ENCODE data around the gene TRMT2B.

GRCh38 chrX:101028562-101028961 lies 23.3 kb downstream of the TRMT2B start:
- TF ChIP-seq, protein P1, sequence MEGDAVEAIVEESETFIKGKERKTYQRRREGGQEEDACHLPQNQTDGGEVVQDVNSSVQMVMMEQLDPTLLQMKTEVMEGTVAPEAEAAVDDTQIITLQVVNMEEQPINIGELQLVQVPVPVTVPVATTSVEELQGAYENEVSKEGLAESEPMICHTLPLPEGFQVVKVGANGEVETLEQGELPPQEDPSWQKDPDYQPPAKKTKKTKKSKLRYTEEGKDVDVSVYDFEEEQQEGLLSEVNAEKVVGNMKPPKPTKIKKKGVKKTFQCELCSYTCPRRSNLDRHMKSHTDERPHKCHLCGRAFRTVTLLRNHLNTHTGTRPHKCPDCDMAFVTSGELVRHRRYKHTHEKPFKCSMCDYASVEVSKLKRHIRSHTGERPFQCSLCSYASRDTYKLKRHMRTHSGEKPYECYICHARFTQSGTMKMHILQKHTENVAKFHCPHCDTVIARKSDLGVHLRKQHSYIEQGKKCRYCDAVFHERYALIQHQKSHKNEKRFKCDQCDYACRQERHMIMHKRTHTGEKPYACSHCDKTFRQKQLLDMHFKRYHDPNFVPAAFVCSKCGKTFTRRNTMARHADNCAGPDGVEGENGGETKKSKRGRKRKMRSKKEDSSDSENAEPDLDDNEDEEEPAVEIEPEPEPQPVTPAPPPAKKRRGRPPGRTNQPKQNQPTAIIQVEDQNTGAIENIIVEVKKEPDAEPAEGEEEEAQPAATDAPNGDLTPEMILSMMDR (conservative IDR thresholded peaks at IDR 0.05; ENCODE audit: low read depth in 2 of 2) = no peak
- TF ChIP-seq POLR2AphosphoS5 (IDR thresholded peaks at IDR 0.05; ENCODE audit: low read depth) (no peak), EZH2 (IDR thresholded peaks at IDR 0.05; ENCODE audit: low read depth, unreplicated experiment) (no peak), EZH2phosphoT487 (IDR thresholded peaks at IDR 0.05; ENCODE audit: unreplicated experiment) (no peak), JUNB (IDR thresholded peaks at IDR 0.05; ENCODE audit: unreplicated experiment) (no peak), ZNF462 (CRISPR knock-in tag; IDR thresholded peaks at IDR 0.05) (no peak), ZNF331 (CRISPR knock-in tag; IDR thresholded peaks at IDR 0.05; ENCODE audit: low read depth) (no peak), CREB1 (CRISPR knock-in tag; IDR thresholded peaks at IDR 0.05; ENCODE audit: low read depth) (no peak), STAT1 (IDR thresholded peaks at IDR 0.05; ENCODE audit: unreplicated experiment) (no peak), NANOG (IDR thresholded peaks at IDR 0.05; ENCODE audit: borderline replicate concordance) (no peak)
- TF ChIP-seq, protein P2, sequence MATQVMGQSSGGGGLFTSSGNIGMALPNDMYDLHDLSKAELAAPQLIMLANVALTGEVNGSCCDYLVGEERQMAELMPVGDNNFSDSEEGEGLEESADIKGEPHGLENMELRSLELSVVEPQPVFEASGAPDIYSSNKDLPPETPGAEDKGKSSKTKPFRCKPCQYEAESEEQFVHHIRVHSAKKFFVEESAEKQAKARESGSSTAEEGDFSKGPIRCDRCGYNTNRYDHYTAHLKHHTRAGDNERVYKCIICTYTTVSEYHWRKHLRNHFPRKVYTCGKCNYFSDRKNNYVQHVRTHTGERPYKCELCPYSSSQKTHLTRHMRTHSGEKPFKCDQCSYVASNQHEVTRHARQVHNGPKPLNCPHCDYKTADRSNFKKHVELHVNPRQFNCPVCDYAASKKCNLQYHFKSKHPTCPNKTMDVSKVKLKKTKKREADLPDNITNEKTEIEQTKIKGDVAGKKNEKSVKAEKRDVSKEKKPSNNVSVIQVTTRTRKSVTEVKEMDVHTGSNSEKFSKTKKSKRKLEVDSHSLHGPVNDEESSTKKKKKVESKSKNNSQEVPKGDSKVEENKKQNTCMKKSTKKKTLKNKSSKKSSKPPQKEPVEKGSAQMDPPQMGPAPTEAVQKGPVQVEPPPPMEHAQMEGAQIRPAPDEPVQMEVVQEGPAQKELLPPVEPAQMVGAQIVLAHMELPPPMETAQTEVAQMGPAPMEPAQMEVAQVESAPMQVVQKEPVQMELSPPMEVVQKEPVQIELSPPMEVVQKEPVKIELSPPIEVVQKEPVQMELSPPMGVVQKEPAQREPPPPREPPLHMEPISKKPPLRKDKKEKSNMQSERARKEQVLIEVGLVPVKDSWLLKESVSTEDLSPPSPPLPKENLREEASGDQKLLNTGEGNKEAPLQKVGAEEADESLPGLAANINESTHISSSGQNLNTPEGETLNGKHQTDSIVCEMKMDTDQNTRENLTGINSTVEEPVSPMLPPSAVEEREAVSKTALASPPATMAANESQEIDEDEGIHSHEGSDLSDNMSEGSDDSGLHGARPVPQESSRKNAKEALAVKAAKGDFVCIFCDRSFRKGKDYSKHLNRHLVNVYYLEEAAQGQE (IDR thresholded peaks at IDR 0.05; ENCODE audit: unreplicated experiment) = no peak
